ENCODE data around the gene FGFR2.

The FGFR2 gene

DNA sequence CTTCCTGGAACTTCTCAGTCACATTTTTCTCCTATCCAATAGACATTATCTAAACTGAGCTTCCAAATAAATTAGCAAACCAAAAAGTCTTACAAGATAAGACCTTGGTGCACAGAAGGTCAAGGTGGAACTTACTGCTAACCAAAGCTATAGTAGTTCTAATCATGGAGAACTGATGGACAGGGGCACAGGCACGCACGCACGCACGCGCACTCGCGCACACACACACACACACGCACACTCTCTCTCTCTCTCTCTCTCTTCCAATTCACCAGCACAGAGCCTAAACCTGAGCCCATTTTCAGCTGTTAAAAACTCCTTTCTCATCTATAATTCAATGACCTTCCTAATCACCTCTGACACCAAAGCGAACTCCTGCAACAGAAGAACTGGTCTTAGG, 7.5 kb downstream of the FGFR2 start:
- no peaks in the 10 kb centered on the region for H3K36me3 ChIP-seq (ENCODE audit: insufficient read depth, low read length)
- no peaks in the 10 kb centered on the region for H3K9me3 ChIP-seq (ENCODE audit: low read depth, low read length)
- H3K9ac ChIP-seq (ENCODE audit: insufficient read length) = no peak overlapping the region
- DNase-seq (ENCODE audit: low read depth, low spot score) = no peak
- TF ChIP-seq FOXP2 (optimal IDR thresholded peaks at IDR 0.05; ENCODE audit: control extremely low read depth, extremely low read length, insufficient read depth) = no peak
- no peak for TF ChIP-seq EZH2 (IDR thresholded peaks at IDR 0.05)
- TF ChIP-seq POLR2AphosphoS5 (IDR thresholded peaks at IDR 0.05; ENCODE audit: borderline replicate concordance, low read depth, low read length) = no peak
- no peak overlapping the region for H3K27ac ChIP-seq
- H3K4me3 ChIP-seq = no peak overlapping the region

DNA sequence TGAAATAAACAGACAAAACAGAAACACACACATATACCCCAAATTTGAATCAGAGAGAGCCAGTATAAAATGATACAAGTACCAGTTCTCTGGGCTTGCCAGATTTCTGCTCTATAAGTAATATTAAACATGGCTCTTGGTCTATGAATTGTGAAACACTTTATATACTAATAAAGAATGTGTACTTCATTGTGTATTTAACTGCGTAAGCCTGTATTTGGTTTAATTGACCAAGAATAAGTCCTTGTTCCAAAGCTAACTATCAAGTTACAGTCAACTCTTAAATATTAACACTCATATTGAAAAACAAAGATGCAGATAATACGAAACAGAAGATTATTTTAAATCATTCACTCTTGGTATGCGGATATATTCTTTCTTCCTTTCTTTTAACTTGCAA, 8.7 kb downstream of the FGFR2 start:
- Histone ChIP-seq H3K27ac (no peak overlapping the region), H3K36me3 (ENCODE audit: insufficient read depth, low read length) (no peaks in the 10 kb centered on the region), H3K9ac (ENCODE audit: insufficient read length) (no peak overlapping the region), H3K4me3 (no peak overlapping the region), H3K9me3 (ENCODE audit: low read depth, low read length) (no peaks in the 10 kb centered on the region)
- no peak for TF ChIP-seq FOXP2 (optimal IDR thresholded peaks at IDR 0.05; ENCODE audit: control extremely low read depth, extremely low read length, insufficient read depth)
- no peak for DNase-seq (ENCODE audit: low read depth, low spot score)

DNA sequence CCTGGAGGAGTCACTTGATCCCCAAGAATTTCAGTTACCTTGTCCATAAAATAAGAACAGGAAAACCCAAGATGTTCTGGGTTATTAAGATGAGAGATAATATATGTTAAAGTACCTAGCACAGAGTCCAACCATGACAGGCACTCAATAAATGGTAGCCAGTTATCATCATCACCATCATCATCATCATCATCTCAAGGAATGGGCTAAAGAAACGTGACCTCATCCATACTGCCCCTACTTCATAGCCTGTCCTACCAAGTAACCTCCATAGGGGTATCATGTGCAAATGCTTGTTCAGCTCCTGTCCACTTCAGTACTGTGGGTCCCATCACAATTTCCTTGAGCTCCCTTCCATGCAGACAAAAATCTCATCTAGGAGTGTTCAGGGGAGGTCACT, 14.4 kb downstream of the FGFR2 start:
- TF ChIP-seq EZH2 (IDR thresholded peaks at IDR 0.05) (no peak), POLR2AphosphoS5 (IDR thresholded peaks at IDR 0.05; ENCODE audit: borderline replicate concordance, low read depth, low read length) (no peak), FOXP2 (optimal IDR thresholded peaks at IDR 0.05; ENCODE audit: control extremely low read depth, extremely low read length, insufficient read depth) (no peak)
- no peak overlapping the region for H3K4me3 ChIP-seq
- no peak for DNase-seq (ENCODE audit: low read depth, low spot score)
- H3K9me3 ChIP-seq (ENCODE audit: low read depth, low read length) = no peaks in the 10 kb centered on the region
- no peak overlapping the region for H3K9ac ChIP-seq (ENCODE audit: insufficient read length)
- H3K36me3 ChIP-seq (ENCODE audit: insufficient read depth, low read length) = no peaks in the 10 kb centered on the region
- H3K27ac ChIP-seq = no peak overlapping the region

DNA sequence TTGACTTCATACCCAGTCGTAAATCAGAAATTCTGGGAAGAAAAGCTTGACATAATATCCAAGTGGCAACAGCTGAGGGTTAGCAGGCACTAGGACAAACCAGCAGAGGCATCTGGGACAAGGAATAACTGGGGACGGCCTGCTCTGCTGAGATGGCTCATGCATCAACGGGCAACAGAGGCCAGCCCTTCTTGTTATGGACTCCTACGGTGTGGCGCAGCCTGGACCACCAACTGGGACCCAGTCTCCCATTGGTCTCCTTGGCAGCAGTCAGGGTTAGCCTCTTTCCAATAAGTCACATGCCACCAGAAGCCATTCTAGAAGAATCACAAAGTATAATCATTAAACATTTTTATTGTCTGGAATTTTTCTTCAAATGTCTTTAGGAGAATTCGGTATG, 15.0 kb downstream of the FGFR2 start:
- TF ChIP-seq EZH2 (IDR thresholded peaks at IDR 0.05) (no peak), POLR2AphosphoS5 (IDR thresholded peaks at IDR 0.05; ENCODE audit: borderline replicate concordance, low read depth, low read length) (no peak)
- DNase-seq (ENCODE audit: low read depth, low spot score) = no peak
- H3K27ac ChIP-seq = no peak overlapping the region
- no peak overlapping the region for H3K9ac ChIP-seq (ENCODE audit: insufficient read length)
- no peaks in the 10 kb centered on the region for H3K9me3 ChIP-seq (ENCODE audit: low read depth, low read length)
- no peak overlapping the region for H3K4me3 ChIP-seq
- H3K36me3 ChIP-seq (ENCODE audit: insufficient read depth, low read length) = no peaks in the 10 kb centered on the region

DNA sequence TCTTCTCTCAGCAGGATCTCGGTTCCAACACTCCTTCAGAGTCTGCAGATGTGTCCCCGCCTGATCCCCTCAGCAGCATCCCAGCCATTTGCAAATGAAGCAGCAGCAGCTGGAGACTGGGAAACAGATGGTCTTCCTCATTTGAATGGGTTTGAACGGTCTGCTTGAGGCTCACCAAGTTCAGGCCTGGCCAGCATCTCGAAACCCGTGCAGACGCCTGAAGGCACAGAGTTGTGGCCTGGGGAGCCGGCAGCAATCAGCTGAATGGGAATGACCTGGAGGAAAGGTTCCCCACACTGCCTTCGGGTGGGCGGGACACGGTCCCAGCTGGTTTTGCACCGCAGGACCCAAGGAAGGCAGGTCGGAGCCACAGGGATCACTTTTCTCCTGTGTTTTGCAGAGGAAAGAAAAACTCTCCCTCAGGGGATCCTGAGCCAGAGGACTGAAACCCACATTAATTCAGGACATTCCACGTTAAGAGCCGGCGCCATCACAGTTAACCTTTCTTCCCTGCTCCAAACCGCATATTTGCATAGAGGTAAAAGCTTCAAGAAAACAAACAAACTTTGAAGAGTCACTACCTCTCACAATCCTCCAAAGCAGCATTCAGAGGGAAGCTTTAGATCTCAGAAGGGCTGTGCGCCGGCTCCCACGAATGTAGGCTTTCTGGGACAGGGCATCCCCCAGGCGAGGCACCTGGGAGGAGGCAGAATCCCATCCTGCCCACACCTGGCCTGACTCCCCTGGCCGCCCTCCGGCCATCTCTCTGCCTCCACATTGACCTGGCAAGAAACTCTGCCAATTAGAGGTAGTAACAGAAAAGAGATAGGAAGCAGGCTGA, 17.7 kb downstream of the FGFR2 start:
- no peak overlapping the region for H3K27ac ChIP-seq
- no peaks in the 10 kb centered on the region for H3K36me3 ChIP-seq (ENCODE audit: insufficient read depth, low read length)
- TF ChIP-seq EZH2 (IDR thresholded peaks at IDR 0.05) (no peak), FOXP2 (optimal IDR thresholded peaks at IDR 0.05; ENCODE audit: control extremely low read depth, extremely low read length, insufficient read depth) (no peak)
- DNase-seq (ENCODE audit: low read depth, low spot score) = no peak
- no peaks in the 10 kb centered on the region for H3K9me3 ChIP-seq (ENCODE audit: low read depth, low read length)
- no peak overlapping the region for H3K9ac ChIP-seq (ENCODE audit: insufficient read length)
- H3K4me3 ChIP-seq = no peak overlapping the region

DNA sequence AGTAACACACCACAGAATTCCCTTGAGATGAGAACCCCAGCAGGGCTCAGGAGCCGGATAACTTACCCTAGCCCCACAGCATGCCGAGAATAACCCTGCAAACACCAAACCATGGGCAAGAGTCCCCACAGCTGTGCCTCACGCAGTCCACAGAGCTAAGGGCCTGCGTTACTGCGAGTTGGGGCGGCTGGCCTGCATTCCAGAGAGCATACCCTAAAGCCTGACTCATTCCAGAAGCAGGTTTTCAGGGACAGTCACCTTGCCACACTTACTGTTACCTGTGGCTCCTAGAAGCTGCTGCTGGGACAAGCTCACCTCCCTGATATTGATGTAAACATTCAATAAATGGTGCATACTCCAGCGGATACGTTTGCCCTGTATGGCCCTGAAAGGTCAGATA, 18.6 kb downstream of the FGFR2 start:
- no peak overlapping the region for H3K4me3 ChIP-seq
- TF ChIP-seq FOXP2 (optimal IDR thresholded peaks at IDR 0.05; ENCODE audit: control extremely low read depth, extremely low read length, insufficient read depth) (no peak), EZH2 (IDR thresholded peaks at IDR 0.05) (no peak), POLR2AphosphoS5 (IDR thresholded peaks at IDR 0.05; ENCODE audit: borderline replicate concordance, low read depth, low read length) (no peak)
- H3K9ac ChIP-seq (ENCODE audit: insufficient read length) = no peak overlapping the region
- no peaks in the 10 kb centered on the region for H3K9me3 ChIP-seq (ENCODE audit: low read depth, low read length)
- H3K27ac ChIP-seq = no peak overlapping the region
- no peak for DNase-seq (ENCODE audit: low read depth, low spot score)
- no peaks in the 10 kb centered on the region for H3K36me3 ChIP-seq (ENCODE audit: insufficient read depth, low read length)

DNA sequence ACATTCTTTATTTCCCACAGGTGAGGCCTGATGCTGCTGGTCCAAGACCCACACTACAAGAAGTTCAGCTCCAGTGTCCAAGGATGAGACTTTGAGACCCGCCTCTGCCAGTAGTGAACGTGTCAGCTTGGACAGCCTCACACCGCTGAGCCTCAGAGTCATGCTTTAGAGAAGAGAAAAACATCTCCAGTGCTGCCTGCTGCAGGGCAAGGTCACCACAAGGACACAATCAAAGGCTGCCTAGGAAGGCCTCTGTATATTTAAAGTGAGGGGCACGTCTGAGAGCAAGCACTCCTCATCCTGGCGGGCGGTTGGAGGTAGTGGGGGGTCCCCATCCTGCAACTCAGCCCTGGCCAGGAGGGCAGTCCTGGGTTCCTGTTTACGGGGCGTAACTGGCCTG, 19.3 kb downstream of the FGFR2 start:
- no peak overlapping the region for H3K9ac ChIP-seq (ENCODE audit: insufficient read length)
- no peak overlapping the region for H3K4me3 ChIP-seq
- no peak overlapping the region for H3K27ac ChIP-seq
- no peak for DNase-seq (ENCODE audit: low read depth, low spot score)
- H3K36me3 ChIP-seq (ENCODE audit: insufficient read depth, low read length) = no peaks in the 10 kb centered on the region
- no peaks in the 10 kb centered on the region for H3K9me3 ChIP-seq (ENCODE audit: low read depth, low read length)
- TF ChIP-seq EZH2 (IDR thresholded peaks at IDR 0.05) (no peak), POLR2AphosphoS5 (IDR thresholded peaks at IDR 0.05; ENCODE audit: borderline replicate concordance, low read depth, low read length) (no peak), FOXP2 (optimal IDR thresholded peaks at IDR 0.05; ENCODE audit: control extremely low read depth, extremely low read length, insufficient read depth) (no peak)

DNA sequence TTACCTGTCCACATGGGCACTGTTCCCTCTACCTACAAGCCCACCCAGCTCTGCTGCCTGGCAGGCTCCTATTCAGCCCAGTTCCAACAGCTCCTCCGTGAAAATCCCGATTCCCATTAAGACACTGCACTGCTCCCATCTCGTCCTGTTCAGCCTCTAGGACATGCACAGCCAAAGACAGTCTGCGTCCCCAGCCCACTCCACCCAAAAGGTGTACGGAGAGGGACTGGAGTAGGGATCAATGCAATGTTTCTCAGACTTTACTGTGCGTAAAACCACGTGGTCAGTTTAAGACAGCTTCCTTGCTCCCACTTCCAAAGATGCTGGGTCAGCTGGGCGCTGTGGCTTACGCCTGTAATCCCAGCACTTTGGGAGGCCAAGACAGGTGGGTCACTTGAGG, 19.9 kb downstream of the FGFR2 start:
- H3K36me3 ChIP-seq (ENCODE audit: insufficient read depth, low read length) = no peaks in the 10 kb centered on the region
- no peak overlapping the region for H3K4me3 ChIP-seq
- no peak for DNase-seq (ENCODE audit: low read depth, low spot score)
- no peak overlapping the region for H3K27ac ChIP-seq
- TF ChIP-seq FOXP2 (optimal IDR thresholded peaks at IDR 0.05; ENCODE audit: control extremely low read depth, extremely low read length, insufficient read depth) = no peak
- no peak for TF ChIP-seq POLR2AphosphoS5 (IDR thresholded peaks at IDR 0.05; ENCODE audit: borderline replicate concordance, low read depth, low read length)
- H3K9me3 ChIP-seq (ENCODE audit: low read depth, low read length) = no peaks in the 10 kb centered on the region
- no peak overlapping the region for H3K9ac ChIP-seq (ENCODE audit: insufficient read length)

DNA sequence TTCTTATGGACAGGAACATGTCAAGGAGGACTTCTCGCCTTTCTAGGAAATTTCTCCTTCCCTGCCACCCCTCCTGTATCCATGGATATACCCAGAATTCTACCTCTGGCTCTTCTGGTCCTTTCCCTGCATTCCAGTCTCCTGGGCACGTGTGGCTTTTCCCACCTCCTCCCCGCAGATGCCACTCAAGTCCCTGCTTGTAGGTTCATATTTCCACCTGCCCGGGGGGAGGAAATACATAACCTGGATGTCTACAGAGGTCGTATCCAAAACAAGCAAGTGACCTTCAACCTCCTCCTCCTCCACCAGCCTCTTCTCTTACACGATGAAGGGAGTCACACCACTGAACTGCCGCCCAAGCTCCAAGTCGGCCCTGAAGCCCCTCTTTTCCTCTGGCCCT, 20.7 kb downstream of the FGFR2 start:
- Histone ChIP-seq H3K27ac (no peak overlapping the region), H3K36me3 (ENCODE audit: insufficient read depth, low read length) (no peaks in the 10 kb centered on the region), H3K9ac (ENCODE audit: insufficient read length) (no peak overlapping the region), H3K4me3 (no peak overlapping the region), H3K9me3 (ENCODE audit: low read depth, low read length) (no peaks in the 10 kb centered on the region)
- TF ChIP-seq POLR2AphosphoS5 (IDR thresholded peaks at IDR 0.05; ENCODE audit: borderline replicate concordance, low read depth, low read length) = no peak
- TF ChIP-seq FOXP2 (optimal IDR thresholded peaks at IDR 0.05; ENCODE audit: control extremely low read depth, extremely low read length, insufficient read depth) = no peak
- TF ChIP-seq EZH2 (IDR thresholded peaks at IDR 0.05) = no peak
- DNase-seq (ENCODE audit: low read depth, low spot score) = no peak

Data from SK-N-MC (cell line).